ENCODE data around the gene TNK1.

TNK1 gene

DNA sequence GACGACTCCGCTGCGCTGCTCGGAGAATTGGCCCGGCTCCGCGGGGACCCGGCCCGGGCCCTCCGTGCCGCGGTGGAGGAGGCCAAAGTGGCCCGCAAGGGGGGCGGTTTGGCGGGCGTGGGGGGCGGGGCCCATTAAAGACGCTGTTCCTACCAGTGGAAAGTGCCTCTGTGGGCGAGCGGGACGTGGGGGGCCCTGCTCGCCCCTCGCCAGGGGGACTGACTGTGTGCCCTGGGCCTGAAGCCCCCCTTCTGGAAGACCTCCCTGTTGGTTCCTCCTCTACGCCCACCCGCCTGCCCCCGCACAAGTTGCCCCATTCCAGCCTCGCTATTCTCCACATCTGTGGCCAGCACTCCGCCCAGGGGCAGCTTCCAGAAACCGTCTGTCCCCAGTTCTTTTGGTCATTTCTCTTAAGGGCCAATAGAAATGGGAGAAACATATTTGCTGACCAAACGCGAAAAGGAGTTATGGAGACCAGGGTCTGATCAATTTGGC is 56.5 kb downstream of the TNK1 start:
- DNase-seq: no peak

GRCh38 chr17:7437950-7438614 is 57.2 kb downstream of the TNK1 start:
- DNase-seq: peak; percentile 69

DNA sequence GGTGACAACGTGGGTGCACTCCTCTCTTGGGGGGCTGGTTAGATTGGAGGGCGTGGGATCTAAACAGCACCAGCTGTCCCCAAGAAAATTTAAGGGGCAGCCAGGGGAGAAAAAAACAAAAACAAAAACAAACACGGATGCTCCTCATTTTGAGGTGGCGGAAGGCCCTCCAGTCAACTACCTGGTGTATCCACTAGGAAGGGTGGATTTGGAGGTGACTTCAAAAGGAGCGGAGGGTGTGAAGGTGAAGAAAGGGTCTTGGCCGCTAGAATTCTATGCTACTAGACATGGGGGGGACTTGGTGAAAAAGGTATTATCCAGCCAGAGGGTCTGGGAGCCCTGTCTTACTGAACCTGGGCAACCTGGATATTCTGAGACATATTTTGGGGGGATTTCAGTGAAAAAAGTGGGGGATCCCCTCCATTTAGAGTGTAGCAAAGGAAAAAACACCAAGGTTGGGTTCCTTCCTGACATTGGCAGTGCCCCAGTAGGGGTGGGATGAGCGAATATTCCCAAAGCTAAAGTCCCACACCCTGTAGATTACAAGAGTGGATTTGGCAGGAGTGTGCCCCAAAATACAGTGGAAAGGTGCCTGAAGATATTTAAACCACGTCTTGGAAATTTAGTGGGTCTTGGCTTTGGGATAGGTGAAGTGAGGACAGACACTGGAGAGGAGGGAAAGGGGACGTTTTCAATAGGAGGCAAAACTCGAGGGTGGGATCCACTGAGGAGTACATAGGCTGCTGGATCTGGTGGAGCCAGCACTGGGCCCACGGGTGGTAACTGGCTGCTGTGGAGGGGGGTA is 58.0 kb downstream of the TNK1 start:
- no peak for DNase-seq

All from left hindlimb (tissue), 1 donor.